NCI-H1436 (cell line): ENCODE data around the gene PPP1R7.

Experiments used
- DNase-seq: peaks from one replicate; lab custom pipeline; 2025; lab: John Stamatoyannopoulos, UW

Gene PPP1R7

DNA sequence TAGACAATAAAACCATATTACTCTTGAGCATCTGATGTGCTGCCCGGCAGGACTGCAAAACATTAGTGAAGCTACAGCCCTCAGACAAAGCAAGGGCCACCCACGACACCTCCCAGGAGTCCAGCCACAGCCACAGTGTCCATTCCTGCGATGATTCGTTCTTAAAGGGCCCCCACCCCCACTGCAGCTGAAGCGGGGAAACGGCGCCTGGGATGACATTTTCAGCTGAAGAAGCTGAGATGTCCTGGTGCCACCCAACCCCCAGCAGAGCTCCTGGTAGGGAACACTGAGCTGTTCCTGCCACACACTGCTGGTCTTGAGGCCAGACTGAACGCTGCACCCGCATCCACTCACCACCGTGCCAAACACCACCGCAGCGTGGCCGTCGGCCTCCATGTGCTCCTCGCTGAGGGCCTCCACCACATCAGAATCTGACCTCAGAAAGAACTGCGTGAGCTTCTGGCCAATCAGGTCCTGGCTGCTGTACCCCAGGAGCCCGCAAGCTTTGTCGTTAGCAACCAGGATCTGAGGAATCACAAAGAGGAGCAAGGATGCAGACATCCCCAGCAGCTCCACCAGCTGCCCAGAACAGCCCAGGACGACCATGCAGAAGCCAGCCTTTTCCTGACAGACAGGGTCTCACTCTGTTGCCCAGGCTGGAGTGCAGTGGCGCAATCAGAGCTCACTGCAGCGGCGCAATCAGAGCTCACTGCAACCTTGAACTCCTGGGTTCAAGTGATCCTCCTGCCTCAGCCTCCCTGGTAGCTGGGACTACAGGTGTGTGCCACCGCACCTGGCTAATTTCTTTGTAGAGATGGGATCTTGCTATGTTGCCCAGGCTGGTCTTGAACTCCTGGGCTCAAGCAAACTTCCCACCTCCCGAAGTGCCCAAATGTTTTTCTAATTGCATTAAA, 10.5 kb upstream of the PPP1R7 start:
- no peak for DNase-seq

DNA sequence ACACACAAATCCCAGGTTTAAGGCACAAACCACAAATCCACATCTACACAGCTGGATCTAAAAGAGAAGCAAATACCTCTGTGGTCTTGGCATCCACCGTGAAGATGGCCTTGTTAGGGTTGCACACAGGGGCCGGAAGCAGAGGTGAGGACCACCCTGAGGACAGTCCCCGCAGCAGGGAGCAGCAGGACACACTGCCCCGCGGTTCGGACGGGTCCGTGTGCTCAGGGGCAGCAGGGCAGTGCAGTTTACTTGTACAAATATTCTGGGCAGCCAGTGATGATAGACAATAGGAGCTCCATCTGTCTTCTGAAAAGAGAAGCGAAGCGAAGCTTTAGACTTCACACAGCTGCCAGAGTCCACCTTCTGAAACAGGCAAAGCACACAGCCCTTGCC, 9.8 kb upstream of the PPP1R7 start:
- DNase-seq, result no peak

DNA sequence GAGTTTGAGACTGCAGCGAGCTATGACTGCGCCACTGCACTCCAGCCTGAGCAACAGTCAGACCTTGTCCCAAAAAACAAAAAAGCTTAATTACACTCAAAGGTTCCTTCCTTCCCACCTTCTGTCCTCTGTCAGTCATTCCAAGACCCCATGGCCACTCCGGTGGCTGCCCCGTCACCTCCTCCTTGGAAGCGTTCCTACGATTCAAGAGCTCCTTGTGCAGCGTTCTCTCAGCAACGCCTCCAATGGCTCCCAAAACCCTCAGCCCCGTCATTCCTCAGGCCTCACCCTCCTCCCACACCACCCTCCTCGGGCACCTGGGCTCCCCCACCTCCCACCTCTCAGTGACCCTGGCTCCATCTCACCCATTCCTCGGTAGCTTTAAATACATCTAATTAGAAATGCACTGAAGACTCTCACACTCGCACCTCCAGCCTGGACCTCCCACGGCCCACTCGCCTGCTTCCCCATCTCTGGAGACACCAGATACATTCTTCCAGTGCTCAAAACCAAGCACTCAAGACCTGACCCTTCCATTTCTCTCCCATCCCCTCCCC, 9.0 kb upstream of the PPP1R7 start:
- DNase-seq, result no peak

DNA sequence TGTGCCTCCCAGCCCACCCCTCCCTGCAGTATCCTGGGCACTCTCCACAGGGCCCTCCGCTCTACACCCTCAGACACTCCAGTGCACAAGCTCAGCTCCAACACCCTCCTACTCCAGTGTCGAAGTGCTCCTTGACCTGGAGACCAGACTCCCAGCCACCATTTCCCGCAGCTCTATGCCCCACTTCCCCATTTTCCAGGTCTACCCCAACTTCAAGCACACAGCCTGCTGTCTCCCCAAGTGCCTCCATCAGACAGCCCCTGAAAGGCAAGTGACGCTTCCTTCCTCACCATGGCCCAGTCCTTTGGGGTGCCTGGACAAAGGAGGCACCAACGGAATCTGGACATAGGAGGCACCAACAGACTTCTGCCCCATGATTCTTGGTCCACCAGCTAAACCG, 8.2 kb upstream of the PPP1R7 start:
- no peak for DNase-seq

DNA sequence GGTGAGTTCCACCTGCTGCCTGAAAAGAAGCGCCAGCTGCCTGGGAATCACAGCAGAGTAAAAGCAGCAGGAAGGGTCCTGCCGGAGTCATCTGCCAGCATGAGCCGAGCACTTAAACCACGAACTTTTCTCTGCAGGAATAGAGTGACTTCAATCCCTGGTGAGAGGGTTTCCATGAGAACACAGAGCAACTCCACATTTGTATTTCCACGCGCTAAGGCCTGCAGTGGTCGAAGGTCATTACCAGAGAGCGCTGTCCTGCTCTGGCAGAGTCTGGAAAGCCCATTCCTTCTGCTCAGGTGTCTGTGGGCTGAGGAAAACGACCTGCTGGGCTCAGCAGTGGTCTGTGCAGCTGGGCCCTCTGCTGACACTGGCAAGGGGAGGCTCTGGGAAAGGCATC, 7.7 kb upstream of the PPP1R7 start:
- no peak for DNase-seq

DNA sequence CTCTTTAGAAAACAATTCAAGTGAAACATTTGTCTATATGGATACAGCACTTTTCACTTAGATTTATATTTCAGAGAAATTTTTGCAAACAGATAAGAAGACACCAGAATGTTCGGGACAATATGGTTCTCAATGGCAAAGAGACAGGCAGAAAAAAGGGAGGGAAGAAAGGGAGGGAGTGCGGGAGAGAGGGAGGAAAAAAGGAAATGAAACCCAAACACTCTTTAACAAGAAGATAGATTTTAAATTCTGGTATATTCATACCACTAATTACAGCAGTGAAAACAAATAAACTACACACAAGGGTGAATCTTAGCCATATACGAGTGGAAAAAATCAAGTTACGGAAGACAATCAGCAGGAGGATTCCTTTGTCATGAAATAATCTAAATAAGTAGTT, 4.0 kb upstream of the PPP1R7 start:
- DNase-seq, result no peak

DNA sequence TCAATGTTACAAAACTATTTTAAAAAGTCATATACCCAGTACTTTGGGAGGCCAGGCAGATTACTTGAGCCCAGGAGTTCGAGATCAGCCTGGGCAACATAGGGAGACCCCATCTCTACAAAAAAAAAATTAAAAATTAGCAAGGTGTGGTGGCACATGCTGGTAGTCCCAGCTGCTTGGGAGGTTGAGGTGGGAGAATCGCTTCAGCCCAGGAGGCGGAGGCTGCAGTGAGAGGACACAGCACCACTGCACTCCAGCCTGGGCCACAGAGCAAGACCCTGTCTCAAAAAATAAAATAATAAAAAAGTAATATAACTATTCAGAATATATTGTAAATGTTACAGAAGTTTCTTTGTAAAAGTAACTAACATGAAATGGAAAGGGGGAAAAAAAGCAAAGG, 2.9 kb upstream of the PPP1R7 start:
- DNase-seq, result no peak

DNA sequence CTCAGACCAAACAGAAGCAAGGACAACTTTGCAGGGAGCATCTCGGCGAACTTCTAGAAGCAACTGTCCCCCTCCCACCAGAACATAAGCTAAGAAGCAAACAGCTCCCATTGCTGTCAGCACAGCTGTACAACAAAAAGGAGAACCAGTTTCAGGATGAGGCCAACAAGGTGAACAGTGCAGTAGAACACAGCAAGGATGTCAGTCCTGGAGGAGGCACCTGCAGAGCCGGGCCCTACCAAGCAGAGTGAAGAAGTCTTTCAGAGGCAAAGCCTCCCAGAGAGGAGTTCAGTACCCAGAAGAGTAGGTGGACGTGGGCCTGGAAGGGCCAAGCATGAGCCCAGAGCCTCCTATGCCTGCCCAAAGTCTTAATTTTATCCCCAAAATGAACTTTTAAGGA, 2.0 kb upstream of the PPP1R7 start:
- no peak for DNase-seq

DNA sequence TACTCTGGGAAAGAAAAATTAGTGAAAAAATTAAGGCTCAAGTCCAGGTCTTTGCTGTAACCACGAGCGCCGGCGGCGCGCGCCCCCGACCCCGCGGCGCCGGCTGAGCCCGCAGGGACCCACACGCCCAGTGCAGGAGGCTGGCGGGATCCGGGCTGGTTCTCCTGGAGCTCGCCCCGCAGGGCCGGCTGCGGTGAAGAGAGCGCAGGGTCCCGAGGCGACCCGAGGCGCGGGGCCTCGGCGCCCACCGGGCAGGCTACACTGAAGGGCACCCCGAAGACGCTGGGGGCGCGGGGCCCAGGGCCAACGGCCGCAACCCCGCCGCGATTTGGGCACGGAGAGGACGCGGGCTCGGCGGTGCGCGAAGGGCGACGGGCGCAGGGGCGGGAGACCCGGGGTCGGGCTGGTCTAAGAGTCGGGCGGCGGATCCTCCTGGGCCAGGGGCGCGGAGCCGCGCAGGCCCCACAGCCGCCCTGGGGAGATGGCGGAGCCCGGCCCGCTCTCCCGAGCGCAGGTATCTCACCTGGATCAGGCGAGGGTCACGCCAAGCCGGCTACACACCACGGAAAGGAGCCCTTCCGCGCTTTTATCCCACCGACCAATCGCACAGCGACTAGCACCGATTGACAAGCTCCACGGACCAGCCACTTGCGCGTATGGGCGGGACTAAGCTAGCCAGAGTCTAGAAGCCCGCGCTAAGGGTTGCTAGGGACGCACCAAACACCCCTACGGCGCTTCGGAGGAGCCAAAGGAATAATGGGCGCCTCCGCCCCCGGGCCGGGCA, 1.2 kb upstream of the PPP1R7 start, which contains the start of gene PASK:
Gene PASK, minus strand, starts transcription at position 582 of the 784 bp plus-strand sequence. CDS start 6,440 bp downstream, outside the sequence.
- DNase-seq, result peak; percentile 97

DNA sequence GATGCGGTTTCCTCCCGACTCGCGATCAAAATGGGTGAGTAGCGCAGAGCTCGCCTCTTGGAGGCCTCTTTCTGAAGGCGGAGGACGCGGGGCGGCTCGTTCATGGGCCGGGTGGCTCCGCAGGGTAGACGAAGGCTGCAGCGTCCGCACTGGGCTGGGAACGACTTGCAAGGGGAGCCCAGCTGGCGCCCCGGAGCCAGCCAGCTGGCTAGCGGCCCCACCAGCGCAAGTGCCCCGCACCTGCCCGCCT, 667 bp upstream of the PPP1R7 start:
- no peak for DNase-seq

DNA sequence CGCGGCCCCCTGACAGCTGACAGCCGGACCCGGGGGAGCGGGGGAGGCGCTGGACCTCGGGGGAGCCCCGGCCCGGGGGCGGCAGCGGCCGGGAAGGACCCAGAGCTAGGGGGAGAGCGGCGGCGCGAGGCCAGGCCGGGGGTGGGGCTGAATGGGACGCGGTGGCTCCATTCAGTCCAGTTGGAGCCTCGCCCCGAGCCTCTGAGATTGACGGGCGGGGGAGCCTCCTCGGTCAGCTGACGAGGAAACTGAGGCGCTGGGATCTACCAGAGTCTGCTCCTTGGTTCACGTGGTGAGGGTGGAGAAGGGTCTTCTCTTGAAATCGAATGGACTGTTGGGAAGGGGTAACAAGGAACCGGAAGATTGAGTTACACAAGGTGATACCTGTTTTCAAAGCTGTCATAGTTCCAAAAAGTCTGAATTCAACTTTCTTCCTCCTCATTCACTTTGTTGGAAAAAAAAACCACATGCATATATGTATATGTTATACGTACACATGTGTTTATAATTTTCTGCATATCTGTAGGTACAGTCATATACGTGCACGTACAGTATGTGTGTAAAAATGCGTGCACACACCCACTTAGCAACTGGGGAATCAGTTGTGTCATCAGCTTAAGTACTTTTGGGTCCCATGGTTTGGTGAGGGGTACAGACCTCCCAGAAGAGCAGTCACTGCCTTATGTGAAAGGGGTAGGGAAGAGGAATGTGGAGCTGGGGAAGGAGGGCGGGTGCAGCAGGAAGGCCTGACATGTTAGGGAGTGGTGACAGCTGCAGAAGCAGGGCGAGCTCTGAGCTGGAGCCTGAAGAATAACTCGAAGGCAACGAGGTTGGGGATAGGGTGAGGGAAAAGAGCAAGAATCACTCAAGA, 628 bp downstream of the PPP1R7 start:
- DNase-seq, result no peak

DNA sequence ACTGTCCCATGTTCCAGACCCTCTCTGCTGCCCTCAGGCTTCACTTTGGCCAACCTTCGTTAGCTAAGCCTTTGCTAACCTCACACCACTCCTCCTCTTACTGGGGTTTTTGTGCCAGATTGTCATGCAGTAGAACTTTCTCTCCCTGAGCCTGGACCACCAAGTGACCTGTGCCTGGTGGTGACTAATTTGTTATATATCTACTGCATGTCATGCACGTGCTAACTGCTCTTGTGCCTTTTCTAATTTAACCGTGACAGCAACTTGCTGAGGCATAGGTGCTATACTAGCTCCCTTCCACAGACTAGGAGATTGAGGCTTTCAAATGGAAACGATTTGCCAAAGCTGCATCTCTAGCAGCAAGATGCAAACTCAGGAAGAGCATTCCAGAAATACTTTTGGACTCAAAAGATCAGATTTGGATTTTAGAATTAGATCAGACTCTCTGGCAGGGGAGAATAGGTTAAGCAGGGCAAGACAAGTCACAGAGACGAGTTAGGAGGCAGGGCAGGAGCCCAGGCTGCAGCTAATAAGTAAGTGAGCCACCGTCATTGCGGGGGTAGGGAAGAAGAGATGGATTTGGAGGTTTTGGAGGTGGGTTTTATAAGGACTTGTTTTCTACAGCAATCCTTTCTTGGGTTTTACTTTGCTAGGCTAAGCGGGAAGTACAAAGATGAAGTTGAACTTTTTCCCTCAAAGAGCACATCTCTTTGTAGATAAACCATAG, 1.8 kb downstream of the PPP1R7 start:
- no peak for DNase-seq

DNA sequence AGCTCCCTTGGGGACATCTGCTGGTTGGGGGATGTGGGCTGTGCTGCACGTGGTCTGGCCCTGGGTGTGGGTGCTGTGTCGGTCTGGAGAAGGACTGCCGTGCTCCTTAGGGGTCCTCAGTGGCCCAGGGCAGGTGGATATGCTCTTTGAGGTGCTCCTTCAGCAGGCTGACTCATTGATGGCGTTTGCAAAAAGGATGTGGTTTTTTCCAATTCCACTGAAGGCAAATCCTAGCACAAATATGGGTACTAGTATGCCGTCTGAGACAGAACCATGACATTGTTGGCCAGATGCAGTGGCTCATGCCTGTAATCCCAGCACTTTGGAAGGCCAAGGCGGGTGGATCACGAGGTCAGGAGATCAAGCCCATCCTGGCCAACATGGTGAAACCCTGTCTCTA, 3.3 kb downstream of the PPP1R7 start:
- no peak for DNase-seq

DNA sequence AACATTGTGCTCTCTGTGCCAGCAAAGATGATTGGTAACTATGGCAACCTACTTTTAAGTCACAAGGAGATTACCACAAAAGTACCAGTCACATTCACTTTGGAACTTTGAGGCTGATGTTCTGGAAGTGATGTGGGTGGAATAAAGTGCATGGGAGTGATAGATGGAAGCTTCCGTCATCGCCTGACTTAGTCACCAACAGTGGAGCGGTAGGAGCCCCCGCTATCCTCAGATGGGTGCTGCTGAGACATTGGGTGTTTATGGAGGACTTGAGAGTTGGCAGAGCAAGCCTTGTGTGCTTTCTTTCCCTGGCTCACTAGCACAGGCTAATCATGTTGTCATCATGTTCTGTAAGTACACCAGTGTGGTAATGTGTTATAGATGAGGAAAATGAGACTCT, 4.6 kb downstream of the PPP1R7 start:
- DNase-seq, result no peak

DNA sequence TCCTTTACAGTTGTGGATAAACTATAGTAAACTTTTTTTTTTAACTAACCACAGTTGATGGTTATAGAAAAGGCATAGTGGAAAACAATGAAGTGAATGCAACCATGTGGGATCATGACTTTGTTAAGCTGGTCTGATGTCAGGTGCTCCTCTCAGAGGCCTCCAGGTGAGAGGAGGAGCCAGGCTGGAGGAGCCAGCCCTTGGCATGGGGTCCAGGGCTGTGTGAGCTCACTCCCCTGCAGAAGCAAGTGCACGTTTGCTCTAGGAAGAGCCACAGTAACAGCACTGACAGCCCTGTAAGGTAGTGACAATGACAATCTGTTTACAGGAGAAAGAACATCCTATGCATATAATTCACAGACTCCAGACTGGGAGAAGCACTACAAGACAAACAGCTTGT, 5.7 kb downstream of the PPP1R7 start:
- DNase-seq, result no peak

DNA sequence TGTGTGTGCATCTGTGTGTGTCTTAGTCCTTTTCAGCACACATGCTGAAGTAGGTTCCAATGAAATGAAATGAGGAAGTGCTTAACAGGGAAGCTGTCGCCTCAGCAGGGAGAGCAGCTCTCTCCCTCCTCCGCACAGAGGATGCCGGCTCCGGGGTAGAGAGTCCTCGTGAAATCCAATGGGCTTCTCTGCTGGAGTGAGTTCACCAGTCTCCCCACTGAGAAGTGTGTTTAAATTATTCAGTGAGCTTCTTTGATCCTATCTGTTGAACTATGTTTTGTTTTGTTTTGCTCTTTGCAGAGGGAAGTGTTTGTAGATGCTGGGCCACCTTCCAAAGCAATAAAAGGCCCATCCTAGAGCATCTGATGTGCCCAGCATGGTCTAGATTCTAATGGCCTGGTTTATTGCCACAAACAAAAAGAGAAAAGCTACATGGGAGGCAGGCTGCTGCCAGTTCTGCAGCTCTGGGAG, 6.7 kb downstream of the PPP1R7 start:
- no peak for DNase-seq

DNA sequence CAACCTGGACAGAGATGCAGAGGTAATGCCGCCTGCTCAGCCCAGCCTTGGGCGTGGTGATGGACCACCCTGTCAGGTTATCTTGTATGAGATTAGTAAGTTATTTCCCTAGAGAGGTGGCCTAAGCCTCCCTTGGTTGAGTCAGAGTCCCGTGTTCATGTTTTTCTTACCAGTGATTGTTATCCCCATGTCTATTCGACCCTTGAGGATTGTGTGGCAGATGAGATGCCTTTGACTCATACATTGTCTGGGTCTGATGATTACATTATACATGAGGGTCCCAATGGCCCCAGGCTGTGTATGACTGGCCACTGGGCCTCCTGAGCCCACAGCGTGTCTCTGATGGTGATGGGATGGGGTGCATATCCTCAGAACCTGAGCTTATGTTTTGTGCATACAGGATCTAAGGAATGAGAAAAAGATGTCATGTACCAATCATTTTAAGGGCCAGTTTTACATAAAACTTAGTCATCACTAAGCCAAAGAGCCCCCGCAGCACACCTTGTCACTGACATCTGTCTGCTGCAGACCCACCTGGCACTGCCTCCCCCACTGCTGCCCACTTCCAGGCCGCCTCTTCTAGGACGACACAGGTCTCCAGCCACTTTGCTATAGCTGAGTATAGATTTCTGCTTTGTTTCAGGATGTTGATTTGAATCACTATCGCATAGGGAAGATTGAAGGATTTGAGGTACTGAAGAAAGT, 7.7 kb downstream of the PPP1R7 start:
- DNase-seq, result no peak

DNA sequence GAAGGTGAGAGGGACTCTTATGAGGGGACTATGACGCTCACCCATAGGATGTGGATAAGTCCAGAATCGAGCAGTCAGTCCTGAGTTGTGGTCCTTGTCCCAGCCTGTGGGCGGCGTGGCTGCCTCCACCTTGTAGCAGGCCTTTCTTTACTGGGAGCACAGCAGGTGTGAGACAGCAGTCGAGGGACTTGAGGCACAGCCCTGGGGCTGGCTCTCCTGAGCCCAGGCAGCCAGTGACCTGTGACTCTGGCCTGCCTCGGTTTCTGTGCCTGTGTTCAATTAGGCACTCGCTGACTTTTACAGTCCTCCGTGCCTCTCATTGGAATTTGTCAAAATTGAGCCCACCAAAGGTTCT, 8.3 kb downstream of the PPP1R7 start:
- no peak for DNase-seq

DNA sequence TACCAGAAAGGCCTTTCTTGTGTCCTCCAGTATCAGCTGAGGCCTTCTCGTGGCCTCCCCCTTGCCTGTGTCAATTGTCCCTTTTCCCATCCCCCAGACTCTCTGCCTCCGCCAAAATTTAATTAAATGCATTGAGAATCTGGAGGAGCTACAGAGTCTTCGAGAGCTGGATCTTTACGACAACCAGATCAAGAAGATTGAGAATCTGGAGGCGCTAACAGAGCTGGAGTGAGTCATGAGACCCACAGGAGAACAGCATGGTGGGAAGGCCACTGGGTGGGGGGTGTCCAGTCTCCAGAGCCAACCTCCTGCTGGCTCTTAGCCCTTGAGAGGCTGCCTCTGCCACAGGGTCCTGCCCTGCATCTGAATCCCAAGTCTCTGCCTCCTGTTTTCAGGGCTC, 8.8 kb downstream of the PPP1R7 start:
- DNase-seq, result no peak

DNA sequence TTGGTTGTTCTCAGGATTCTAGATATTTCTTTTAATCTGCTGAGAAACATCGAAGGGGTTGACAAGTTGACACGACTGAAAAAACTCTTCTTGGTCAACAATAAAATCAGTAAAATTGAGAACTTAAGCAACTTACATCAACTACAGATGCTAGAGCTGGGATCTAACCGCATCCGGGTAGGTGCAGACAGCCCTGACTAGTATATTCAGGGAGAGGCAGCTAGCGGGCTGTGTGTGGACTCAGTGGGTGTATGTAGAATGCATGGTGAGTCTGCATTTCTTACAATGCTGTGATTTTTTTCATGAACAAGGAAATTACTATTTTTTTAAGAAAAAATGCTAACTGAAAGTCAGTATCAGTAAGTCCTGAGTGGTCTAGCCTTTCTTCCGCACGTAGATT, 10.1 kb downstream of the PPP1R7 start:
- DNase-seq, result no peak
